A549 (cell line): ENCODE results near the gene PDLIM5. TPM values are rescaled to one million over a fixed set of nuclear protein-coding genes. Genes with fewer than 3 reads are reported as not detected.

Experiments
- ATAC-seq, 2 experiments: fragments of 200-7000 bp in 1 of 2; fragments of >200 bp in 1 of 2; cut with Nextera tagmentation in 1 of 2; cut with Tn5 transposase in 1 of 2; 3 replicates each; pipeline versions ENCODE4 v1.8.0 to v1.9.1; 2018 to 2020; ENCODE audit warnings: mild to moderate bottlenecking in 1 of 2, moderate library complexity in 1 of 2
- CTCF ChIA-PET: fragments of 300-600 bp; sonication (Branson Sonifier 250); formaldehyde crosslinking; extraction: SDS; loops from one replicate; lab custom pipeline; 2021; ENCODE audit warnings: antibody characterized with exemption, inconsistent platforms; lab: Yijun Ruan, JAX
- POLR2A ChIA-PET: fragments of 350-600 bp; formaldehyde crosslinking; extraction: SDS; loops from one replicate; lab custom pipeline; 2021; ENCODE audit warnings: antibody characterized with exemption, inconsistent platforms; lab: Yijun Ruan, JAX
- DNase-seq, 2 experiments: peaks; one replicate each; pipeline versions ENCODE4 v3.0.0 to v3.0.0-alpha.2; 2011 to 2016; ENCODE audit warnings: low read depth in 1 of 2, low spot score in 1 of 2
- FAIRE-seq: peaks from 2 replicates; lab custom pipeline; 2011; peaks lifted over from hg19 to GRCh38; lab: Jason Lieb, UNC
- H3K27ac ChIP-seq, 2 experiments: fragments of >200 bp; sonication (Bioruptor Twin); formaldehyde crosslinking; 3 replicates each; pipeline ENCODE4 v1.5.1; 2016 to 2017
- H3K4me1 ChIP-seq: fragments of >200 bp; sonication (Bioruptor Twin); formaldehyde crosslinking; 3 replicates; pipeline ENCODE4 v1.6.1; 2016
- H3K4me2 ChIP-seq: fragments of >200 bp; sonication (Bioruptor Twin); formaldehyde crosslinking; 3 replicates; pipeline ENCODE4 v1.6.1; 2016
- H3K4me3 ChIP-seq: fragments of >200 bp; sonication (Bioruptor Twin); formaldehyde crosslinking; 3 replicates; pipeline ENCODE4 v1.5.1; 2016
- H3K9me3 ChIP-seq: fragments of >200 bp; sonication (Bioruptor Twin); formaldehyde crosslinking; 3 replicates; pipeline ENCODE4 v1.6.1; 2016
- CBX8 ChIP-seq: fragments of 200-600 bp; sonication (generic); IDR thresholded peaks from 2 replicates; pipeline ENCODE4 v1.6.1; 2016
- CEBPB ChIP-seq, 2 experiments: fragments of >200 bp in 1 of 2; sonication (Bioruptor Twin) in 1 of 2; formaldehyde crosslinking in 1 of 2; IDR thresholded peaks; 2 replicates each; pipeline ENCODE4 v1.6.1; 2012 to 2016
- CHD2 ChIP-seq: fragments of 150-350 bp; IDR thresholded peaks from 2 replicates; pipeline ENCODE4 v1.6.1; 2014; ENCODE audit warnings: low read length; ENCODE audit not compliant: partially characterized antibody
- E2F6 ChIP-seq: IDR thresholded peaks from 2 replicates; pipeline ENCODE4 v1.6.1; 2012; ENCODE audit warnings: low read depth, borderline replicate concordance
- EHMT2 ChIP-seq: fragments of 200-600 bp; sonication (generic); IDR thresholded peaks from 2 replicates; pipeline ENCODE4 v1.6.1; 2016; ENCODE audit warnings: antibody characterized with exemption, low read depth, mild to moderate bottlenecking, moderate library complexity
- EP300 ChIP-seq, 2 experiments: fragments of >200 bp; sonication (Bioruptor Twin); formaldehyde crosslinking; IDR thresholded peaks; 2 replicates in 1 of 2; 3 replicates in 1 of 2; pipeline ENCODE4 v1.6.1; 2016 to 2017
- ESRRA ChIP-seq: fragments of 150-350 bp; IDR thresholded peaks from 2 replicates; pipeline ENCODE4 v1.6.1; 2014; ENCODE audit warnings: mild to moderate bottlenecking, low read length, borderline replicate concordance
- FOSB ChIP-seq: fragments of 250-450 bp; sonication (Bioruptor Pico); IDR thresholded peaks from 2 replicates; pipeline ENCODE4 v1.5.0; 2020; ENCODE audit warnings: mild to moderate bottlenecking, moderate library complexity
- FOSL2 ChIP-seq, 2 experiments: fragments of 450-650 bp in 1 of 2; fragments of >200 bp in 1 of 2; sonication (Bioruptor Twin) in 1 of 2; formaldehyde crosslinking; IDR thresholded peaks; 2 replicates each; pipeline versions ENCODE4 v1.5.0 to v1.6.1; 2016 to 2020; ENCODE audit warnings: mild to moderate bottlenecking in 1 of 2, moderate library complexity in 1 of 2
- GATA3 ChIP-seq: IDR thresholded peaks from 2 replicates; pipeline ENCODE4 v1.6.1; 2012; ENCODE audit warnings: borderline replicate concordance
- HDAC2 ChIP-seq: fragments of 200-600 bp; sonication (generic); IDR thresholded peaks from 2 replicates; pipeline ENCODE4 v1.6.1; 2016
- HEYL ChIP-seq: fragments of 250-450 bp; sonication (Bioruptor Pico); IDR thresholded peaks from 2 replicates; pipeline ENCODE4 v1.8.0; 2021; ENCODE audit warnings: mild to moderate bottlenecking, moderate library complexity
- HMGXB4 ChIP-seq: fragments of 250-450 bp; sonication (Bioruptor Pico); IDR thresholded peaks from 2 replicates; pipeline ENCODE4 v1.5.0; 2021; ENCODE audit warnings: mild to moderate bottlenecking, moderate library complexity, borderline replicate concordance
- HOXA7 ChIP-seq: fragments of 250-450 bp; sonication (Bioruptor Pico); IDR thresholded peaks from 2 replicates; pipeline ENCODE4 v1.5.0; 2020; ENCODE audit warnings: mild to moderate bottlenecking, moderate library complexity
- HOXB13 ChIP-seq: fragments of 250-450 bp; sonication (Bioruptor Pico); IDR thresholded peaks from 2 replicates; pipeline ENCODE4 v1.5.0; 2020; ENCODE audit warnings: low read depth, mild to moderate bottlenecking, moderate library complexity
- HOXB5 ChIP-seq: fragments of 250-450 bp; sonication (Bioruptor Pico); IDR thresholded peaks from 2 replicates; pipeline ENCODE4 v1.5.0; 2020; ENCODE audit warnings: mild to moderate bottlenecking, moderate library complexity
- JUN ChIP-seq, 2 experiments: fragments of >200 bp; sonication (Bioruptor Twin); formaldehyde crosslinking; IDR thresholded peaks; 2 replicates in 1 of 2; 3 replicates in 1 of 2; pipeline ENCODE4 v1.6.1; 2016 to 2017
- KDM1A ChIP-seq: fragments of 200-600 bp; sonication (generic); IDR thresholded peaks from 2 replicates; pipeline ENCODE4 v1.6.1; 2016; ENCODE audit warnings: low read depth, mild to moderate bottlenecking
- KDM5A ChIP-seq: fragments of 200-600 bp; sonication (generic); IDR thresholded peaks from 2 replicates; pipeline ENCODE4 v1.6.1; 2016; ENCODE audit warnings: antibody characterized with exemption, mild to moderate bottlenecking
- MAFK ChIP-seq: fragments of 450-650 bp; IDR thresholded peaks from 2 replicates; pipeline ENCODE4 v1.6.1; 2014; ENCODE audit not compliant: partially characterized antibody
- MYC ChIP-seq: IDR thresholded peaks from 2 replicates; pipeline ENCODE4 v1.6.1; 2012; ENCODE audit warnings: mild to moderate bottlenecking, inconsistent platforms, low read length, improper control_type of control experiment, borderline replicate concordance
- NFE2L2 ChIP-seq: fragments of 150-350 bp; conservative IDR thresholded peaks from 2 replicates; pipeline ENCODE4 v1.6.1; 2014; ENCODE audit warnings: low read length
- RAD21 ChIP-seq, 2 experiments: fragments of >200 bp in 1 of 2; sonication (Bioruptor Twin) in 1 of 2; formaldehyde crosslinking in 1 of 2; IDR thresholded peaks in 1 of 2; conservative IDR thresholded peaks in 1 of 2; 2 replicates in 1 of 2; 3 replicates in 1 of 2; pipeline ENCODE4 v1.6.1; 2012 to 2018; ENCODE audit warnings: inconsistent platforms in 1 of 2
- RFX5 ChIP-seq: fragments of 450-650 bp; IDR thresholded peaks from 2 replicates; pipeline ENCODE4 v1.7.1; 2014; ENCODE audit warnings: antibody characterized with exemption, mild to moderate bottlenecking, moderate library complexity
- RNF2 ChIP-seq: fragments of 200-600 bp; sonication (generic); IDR thresholded peaks from 2 replicates; pipeline ENCODE4 v1.6.1; 2016; ENCODE audit warnings: low read depth, mild to moderate bottlenecking, antibody characterized with exemption, moderate library complexity, borderline replicate concordance
- SMC3 ChIP-seq: fragments of >200 bp; sonication (Bioruptor Twin); formaldehyde crosslinking; IDR thresholded peaks from 3 replicates; pipeline ENCODE4 v1.6.1; 2018; ENCODE audit warnings: inconsistent platforms
- TP53 ChIP-seq: fragments of 250-450 bp; sonication (Bioruptor Pico); IDR thresholded peaks from 2 replicates; pipeline ENCODE4 v1.5.0; 2021; ENCODE audit warnings: mild to moderate bottlenecking, moderate library complexity
- ZNF302 ChIP-seq: fragments of 250-450 bp; sonication (Bioruptor Pico); IDR thresholded peaks from 2 replicates; pipeline ENCODE4 v1.9.0; 2021; ENCODE audit warnings: inconsistent platforms, mild to moderate bottlenecking, moderate library complexity
- ZSCAN20 ChIP-seq: fragments of 250-450 bp; sonication (Bioruptor Pico); IDR thresholded peaks from 2 replicates; pipeline ENCODE4 v1.8.0; 2022; ENCODE audit warnings: mild to moderate bottlenecking, moderate library complexity
- WGBS: methylation state at CpG from one replicate; pipeline ENCODE4 v1.1.6; 2017; ENCODE audit errors: missing lambda C conversion rate; 5-methylcytosine and 5-hydroxymethylcytosine counted together
- polyA plus RNA-seq, 4 experiments: library from polyadenylated mRNA; depleted of rRNA in 3 of 4; stranded (reverse); fragments of >200 nt; fragmentation: RNase III in 1 of 4; extraction: RNeasy Plus Mini Kit Qiagen cat#74134 plus additional on column Dnase treatment in 1 of 4; gene quantifications; 2 replicates in 3 of 4; 3 replicates in 1 of 4; pipeline ENCODE4 v1.2.3, GENCODE V29; 2011 to 2017
- TF ChIP-seq, protein P1 (sequence below): fragments of >200 bp; sonication (Bioruptor Twin); formaldehyde crosslinking; IDR thresholded peaks from 3 replicates; pipeline ENCODE4 v1.5.1; 2016
- TF ChIP-seq, protein P2 (sequence below): fragments of 450-650 bp; IDR thresholded peaks from 2 replicates; pipeline ENCODE4 v1.6.1; 2014; ENCODE audit warnings: antibody characterized with exemption

PDLIM5 gene
- polyA plus RNA-seq, 2 of the 4 experiments (the other 2 are of a cell fraction): 54.2 to 242 TPM

DNA sequence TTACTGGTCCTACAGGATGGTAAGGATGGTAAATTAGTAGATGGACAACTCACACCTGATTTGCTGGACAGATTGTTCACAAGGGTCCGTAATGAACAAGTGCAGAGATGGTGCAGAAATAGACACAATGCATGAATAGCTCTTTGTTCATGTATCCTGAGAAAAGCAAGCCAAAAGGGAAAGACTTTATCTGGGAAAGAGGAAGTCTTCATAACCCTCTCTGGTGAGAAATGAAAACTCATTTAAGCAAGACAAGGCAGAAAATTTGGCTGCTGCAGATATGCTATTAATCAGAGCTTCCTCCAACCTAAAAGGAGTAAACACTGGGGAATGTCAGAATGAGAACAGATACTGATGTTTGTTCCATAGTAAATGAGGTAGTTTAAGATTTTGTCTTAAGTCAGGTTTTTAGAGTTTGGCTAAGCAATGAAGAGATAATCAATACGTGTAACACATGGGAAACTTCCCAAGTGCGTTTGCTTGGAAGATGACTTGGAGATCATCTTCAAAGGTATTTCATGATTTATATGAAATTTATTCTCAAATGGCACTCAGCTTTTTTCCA is 153.6 kb downstream of the PDLIM5 start (continued):
- TF ChIP-seq FOSB (CRISPR knock-in tag): no peak

GRCh38 chr4:94610145-94610544 is 158.4 kb downstream of the PDLIM5 start:
- peaks cover 22% of the 10 kb centered on the region; the same call in 2 of the 3 replicates for H3K4me1 ChIP-seq
- no peak overlapping the region for H3K4me3 ChIP-seq
- DNase-seq (no peak), FAIRE-seq (no peak), ATAC-seq (no peak)
- 85% methylated on average over 6 of the region's 6 CpGs for WGBS
- H3K4me2 ChIP-seq: no peak overlapping the region
- POLR2A ChIA-PET: no interaction called here
- no peaks in the 10 kb centered on the region for H3K9me3 ChIP-seq
- no peak overlapping the region for H3K27ac ChIP-seq
- CTCF ChIA-PET: interaction anchor here (0.7 to 0.8 kb wide), 2 partner anchors 12 to 203 kb away, joined by 3 to 4 read pairs; no protein-coding TSS in a partner anchor
- TF ChIP-seq E2F6: no peak
- no peak for TF ChIP-seq CHD2
- TF ChIP-seq ESRRA: no peak
- no peak for TF ChIP-seq HDAC2
- no peak for TF ChIP-seq TP53 (CRISPR knock-in tag)
- TF ChIP-seq RFX5: no peak
- TF ChIP-seq RAD21 (conservative IDR thresholded peaks at IDR 0.05 in 1 of 2, IDR thresholded peaks at IDR 0.05 in 1 of 2): no peak
- TF ChIP-seq EP300 (IDR thresholded peaks at IDR 0.05): no peak
- no peak for TF ChIP-seq NFE2L2
- no peak for TF ChIP-seq MAFK
- no peak for TF ChIP-seq HOXB5 (CRISPR knock-in tag)
- no peak for TF ChIP-seq EHMT2
- no peak for TF ChIP-seq JUN (IDR thresholded peaks at IDR 0.05)
- TF ChIP-seq FOSL2 (IDR thresholded peaks at IDR 0.05): no peak
- no peak for TF ChIP-seq FOSL2 (CRISPR knock-in tag; IDR thresholded peaks at IDR 0.05)
- no peak for TF ChIP-seq ZNF302 (CRISPR knock-in tag)

GRCh38 chr4:94613248-94613647 is 161.5 kb downstream of the PDLIM5 start:
- ChIA-PET CTCF (no interaction called here), POLR2A (no interaction called here)
- H3K4me1 ChIP-seq: peaks cover 28% of the 10 kb centered on the region; the same call in 2 of the 3 replicates
- DNase-seq: no peak
- 0 out of 3 replicates have a peak overlapping the region, but pooled peaks have one; percentile 8 for H3K4me2 ChIP-seq
- no peak for FAIRE-seq
- H3K9me3 ChIP-seq: no peaks in the 10 kb centered on the region
- 65% methylated on average over 1 of the region's 1 CpG for WGBS
- no peak for ATAC-seq
- no peak overlapping the region for H3K27ac ChIP-seq
- no peak for TF ChIP-seq SMC3
- no peak for TF ChIP-seq HEYL (CRISPR knock-in tag)
- TF ChIP-seq KDM5A: no peak
- no peak for TF ChIP-seq HMGXB4 (CRISPR knock-in tag)
- no peak for TF ChIP-seq ESRRA
- TF ChIP-seq EP300 (IDR thresholded peaks at IDR 0.05): no peak
- TF ChIP-seq CBX8: no peak
- TF ChIP-seq HOXB13: no peak
- TF ChIP-seq KDM1A: no peak
- no peak for TF ChIP-seq RNF2
- no peak for TF ChIP-seq JUN (IDR thresholded peaks at IDR 0.05)
- TF ChIP-seq ZSCAN20 (CRISPR knock-in tag): no peak
- TF ChIP-seq CEBPB (IDR thresholded peaks at IDR 0.05): no peak
- no peak for TF ChIP-seq MYC
- TF ChIP-seq, protein P1, sequence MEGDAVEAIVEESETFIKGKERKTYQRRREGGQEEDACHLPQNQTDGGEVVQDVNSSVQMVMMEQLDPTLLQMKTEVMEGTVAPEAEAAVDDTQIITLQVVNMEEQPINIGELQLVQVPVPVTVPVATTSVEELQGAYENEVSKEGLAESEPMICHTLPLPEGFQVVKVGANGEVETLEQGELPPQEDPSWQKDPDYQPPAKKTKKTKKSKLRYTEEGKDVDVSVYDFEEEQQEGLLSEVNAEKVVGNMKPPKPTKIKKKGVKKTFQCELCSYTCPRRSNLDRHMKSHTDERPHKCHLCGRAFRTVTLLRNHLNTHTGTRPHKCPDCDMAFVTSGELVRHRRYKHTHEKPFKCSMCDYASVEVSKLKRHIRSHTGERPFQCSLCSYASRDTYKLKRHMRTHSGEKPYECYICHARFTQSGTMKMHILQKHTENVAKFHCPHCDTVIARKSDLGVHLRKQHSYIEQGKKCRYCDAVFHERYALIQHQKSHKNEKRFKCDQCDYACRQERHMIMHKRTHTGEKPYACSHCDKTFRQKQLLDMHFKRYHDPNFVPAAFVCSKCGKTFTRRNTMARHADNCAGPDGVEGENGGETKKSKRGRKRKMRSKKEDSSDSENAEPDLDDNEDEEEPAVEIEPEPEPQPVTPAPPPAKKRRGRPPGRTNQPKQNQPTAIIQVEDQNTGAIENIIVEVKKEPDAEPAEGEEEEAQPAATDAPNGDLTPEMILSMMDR: no peak
- TF ChIP-seq GATA3: no peak
- TF ChIP-seq ZNF302 (CRISPR knock-in tag): no peak
- no peak for TF ChIP-seq HOXA7 (CRISPR knock-in tag)
- TF ChIP-seq, protein P2, sequence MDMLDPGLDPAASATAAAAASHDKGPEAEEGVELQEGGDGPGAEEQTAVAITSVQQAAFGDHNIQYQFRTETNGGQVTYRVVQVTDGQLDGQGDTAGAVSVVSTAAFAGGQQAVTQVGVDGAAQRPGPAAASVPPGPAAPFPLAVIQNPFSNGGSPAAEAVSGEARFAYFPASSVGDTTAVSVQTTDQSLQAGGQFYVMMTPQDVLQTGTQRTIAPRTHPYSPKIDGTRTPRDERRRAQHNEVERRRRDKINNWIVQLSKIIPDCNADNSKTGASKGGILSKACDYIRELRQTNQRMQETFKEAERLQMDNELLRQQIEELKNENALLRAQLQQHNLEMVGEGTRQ: no peak
- H3K4me3 ChIP-seq: no peak overlapping the region
